ENCODE data around the gene THY1. TPM values are rescaled to one million over a fixed set of nuclear protein-coding genes. Genes with fewer than 3 reads are reported as not detected.

THY1 gene
- total RNA-seq, 1 experiment from 2014 or later = 13.7 TPM

GRCh38 chr11:119471329-119471728 lies 48.4 kb upstream of the THY1 start:
- POLR2A ChIA-PET = no interaction called here
- no TSS peak for BruUV-seq (replicated peaks)
- intact Hi-C loops (cut with micrococcal nuclease; ENCODE audit: unreplicated experiment) = loop anchor here (5.0 kb wide), 1 partner anchor 89 kb away; the partner anchor contains the start of gene USP2
- DNase-seq (ENCODE audit: low read depth, low spot score) (no peak), ATAC-seq (no peak)
- H3K4me3 ChIP-seq (ENCODE audit: low read depth in 2 of 2, low read length in 2 of 2) = no peak overlapping the region
- H3K4me1 ChIP-seq (ENCODE audit: control insufficient read depth, insufficient read depth, low read length) = no peaks in the 10 kb centered on the region
- H3K36me3 ChIP-seq (ENCODE audit: control insufficient read depth, insufficient read depth, low read length) = no peaks in the 10 kb centered on the region
- H3K27ac ChIP-seq (ENCODE audit: low read length) = no peak overlapping the region
- CTCF ChIA-PET = no interaction called here
- no peaks in the 10 kb centered on the region for H3K27me3 ChIP-seq (ENCODE audit: control insufficient read depth, insufficient read depth, low read length)
- H3K9me3 ChIP-seq (ENCODE audit: control insufficient read depth, insufficient read depth, low read depth, low read length) = no peaks in the 10 kb centered on the region
- TF ChIP-seq POLR2AphosphoS5 (IDR thresholded peaks at IDR 0.05; ENCODE audit: low read depth, low read length) (no peak), TCF7L2 (IDR thresholded peaks at IDR 0.05; ENCODE audit: low read depth, low read length) (no peak), CTCF (IDR thresholded peaks at IDR 0.05) (no peak), SIN3A (IDR thresholded peaks at IDR 0.05; ENCODE audit: borderline replicate concordance, insufficient read depth, low read depth, low read length) (no peak), REST (IDR thresholded peaks at IDR 0.05; ENCODE audit: insufficient read depth in 1 of 2, low read depth in 2 of 2, low read length in 1 of 2) (no peak)
- in situ Hi-C loops (cut with HindIII; ENCODE audit: low pct_unique_long_range_greater_than_20kb, low sequenced_read_pairs) = no loop called here

GRCh38 chr11:119470317-119471291 lies 47.6 kb upstream of the THY1 start:
- ATAC-seq (no peak), DNase-seq (ENCODE audit: low read depth, low spot score) (no peak)
- in situ Hi-C loops (cut with HindIII; ENCODE audit: low pct_unique_long_range_greater_than_20kb, low sequenced_read_pairs) (no loop called here), intact Hi-C loops (cut with micrococcal nuclease; ENCODE audit: unreplicated experiment) (loop anchor here (5.0 kb wide), 1 partner anchor 88 kb away; the partner anchor contains the start of gene USP2)
- POLR2A ChIA-PET = no interaction called here
- H3K9me3 ChIP-seq (ENCODE audit: control insufficient read depth, insufficient read depth, low read depth, low read length) = no peaks in the 10 kb centered on the region
- H3K27me3 ChIP-seq (ENCODE audit: control insufficient read depth, insufficient read depth, low read length) = no peaks in the 10 kb centered on the region
- no peaks in the 10 kb centered on the region for H3K36me3 ChIP-seq (ENCODE audit: control insufficient read depth, insufficient read depth, low read length)
- no peak overlapping the region for H3K4me3 ChIP-seq (ENCODE audit: low read depth in 2 of 2, low read length in 2 of 2)
- H3K27ac ChIP-seq (ENCODE audit: low read length) = no peak overlapping the region; the same call in 1 of the 2 replicates
- CTCF ChIA-PET = no interaction called here
- TF ChIP-seq POLR2AphosphoS5 (IDR thresholded peaks at IDR 0.05; ENCODE audit: low read depth, low read length) (no peak), TCF7L2 (IDR thresholded peaks at IDR 0.05; ENCODE audit: low read depth, low read length) (no peak), SIN3A (IDR thresholded peaks at IDR 0.05; ENCODE audit: borderline replicate concordance, insufficient read depth, low read depth, low read length) (no peak), REST (IDR thresholded peaks at IDR 0.05; ENCODE audit: insufficient read depth in 1 of 2, low read depth in 2 of 2, low read length in 1 of 2) (no peak), CTCF (IDR thresholded peaks at IDR 0.05) (no peak)
- H3K4me1 ChIP-seq (ENCODE audit: control insufficient read depth, insufficient read depth, low read length) = no peaks in the 10 kb centered on the region
- BruUV-seq (replicated peaks) = no TSS peak
